Smooth muscle cell (in vitro differentiated cells): Measurements from ENCODE around the gene APOL5. TPM values are rescaled to one million over a fixed set of nuclear protein-coding genes. Genes with fewer than 3 reads are reported as not detected.

Experiments used
- DNase-seq: peaks from one replicate; lab custom pipeline; 2025; ENCODE audit not compliant: unreplicated experiment; lab: John Stamatoyannopoulos, UW
- H2AFZ ChIP-seq: fragments of 200-600 bp; sonication (generic); 2 replicates; pipeline ENCODE4 v1.6.0; 2016; ENCODE audit warnings: antibody characterized with exemption, low read depth, mild to moderate bottlenecking
- H3F3A ChIP-seq: fragments of 200-600 bp; sonication (generic); 2 replicates; pipeline ENCODE4 v1.6.0; 2017; ENCODE audit warnings: antibody characterized with exemption, low read depth
- H3K27ac ChIP-seq: fragments of 200-600 bp; sonication (generic); 2 replicates; pipeline ENCODE4 v1.5.1; 2016; ENCODE audit warnings: low read depth, mild to moderate bottlenecking
- H3K27me3 ChIP-seq: fragments of 200-600 bp; sonication (generic); 2 replicates; pipeline ENCODE4 v1.6.1; 2016; ENCODE audit warnings: low read depth, mild to moderate bottlenecking
- H3K36me3 ChIP-seq: fragments of 200-600 bp; sonication (generic); 2 replicates; pipeline ENCODE4 v1.5.1; 2016; ENCODE audit warnings: low read depth
- H3K4me1 ChIP-seq: fragments of 200-600 bp; sonication (generic); 2 replicates; pipeline ENCODE4 v1.5.1; 2016; ENCODE audit warnings: low read depth
- H3K4me2 ChIP-seq: fragments of 200-600 bp; sonication (generic); 2 replicates; pipeline ENCODE4 v1.6.0; 2016; ENCODE audit warnings: mild to moderate bottlenecking
- H3K4me3 ChIP-seq: fragments of 200-600 bp; sonication (generic); 2 replicates; pipeline ENCODE4 v1.5.1; 2016; ENCODE audit warnings: mild to moderate bottlenecking
- H3K79me2 ChIP-seq: fragments of 200-600 bp; sonication (generic); 2 replicates; pipeline ENCODE4 v1.6.0; 2016; ENCODE audit warnings: low read depth, mild to moderate bottlenecking
- H3K9ac ChIP-seq: fragments of 200-600 bp; sonication (generic); 2 replicates; pipeline ENCODE4 v1.6.0; 2016; ENCODE audit warnings: low read depth
- H3K9me3 ChIP-seq: fragments of 200-600 bp; sonication (generic); replicated peaks from 2 replicates; pipeline ENCODE4 v1.5.1; 2016; ENCODE audit warnings: low read depth
- H4K20me1 ChIP-seq: fragments of 200-600 bp; sonication (generic); 2 replicates; pipeline ENCODE4 v1.6.0; 2016; ENCODE audit warnings: low read depth
- CTCF ChIP-seq: fragments of 200-600 bp; sonication (generic); IDR thresholded peaks from 2 replicates; pipeline ENCODE4 v1.5.1; 2017; ENCODE audit warnings: borderline replicate concordance, mild to moderate bottlenecking, antibody characterized with exemption; ENCODE audit not compliant: insufficient read depth, poor library complexity, severe bottlenecking
- WGBS: methylation state at CpG from one replicate; pipeline ENCODE4 v1.1.7; 2016; ENCODE audit warnings: low lambda C conversion rate; 5-methylcytosine and 5-hydroxymethylcytosine counted together
- polyA plus RNA-seq: library from polyadenylated mRNA; unstranded; fragments of >200 nt; fragmentation: Nextera tagmentation; extraction: Ambion mirVana; gene quantifications from 2 replicates; pipeline ENCODE4 v1.2.1, GENCODE V29; 2016
- total RNA-seq: library from RNA; depleted of rRNA; stranded (reverse); fragments of >200 nt; gene quantifications from 2 replicates; pipeline ENCODE4 v1.2.3, GENCODE V29; 2014

APOL5 gene
- total and polyA plus RNA-seq, 2 experiments from 2014 or later = not detected

GRCh38 chr22:35708453-35708852 lies 9.2 kb upstream of the APOL5 start:
- Histone ChIP-seq H3K36me3 (no peaks in the 10 kb centered on the region), H3F3A (no peaks in the 10 kb centered on the region), H3K4me1 (no peaks in the 10 kb centered on the region), H3K4me2 (no peak overlapping the region), H3K27me3 (no peaks in the 10 kb centered on the region), H3K4me3 (no peak overlapping the region), H4K20me1 (no peaks in the 10 kb centered on the region), H3K27ac (no peak overlapping the region), H3K9ac (no peak overlapping the region), H2AFZ (no peak overlapping the region), H3K9me3 (no peaks in the 10 kb centered on the region), H3K79me2 (no peaks in the 10 kb centered on the region)
- no peak for TF ChIP-seq CTCF
- DNase-seq = no peak
- WGBS = 90% methylated on average over 7 of the region's 7 CpGs

GRCh38 chr22:35708917-35709316 lies 8.8 kb upstream of the APOL5 start:
- Histone ChIP-seq H3K4me2 (no peak overlapping the region), H3K4me3 (no peak overlapping the region), H3K9me3 (no peaks in the 10 kb centered on the region), H3K36me3 (no peaks in the 10 kb centered on the region), H3K9ac (no peak overlapping the region), H3F3A (no peaks in the 10 kb centered on the region), H3K4me1 (no peaks in the 10 kb centered on the region), H3K79me2 (no peaks in the 10 kb centered on the region), H3K27me3 (no peaks in the 10 kb centered on the region), H3K27ac (no peak overlapping the region), H2AFZ (no peak overlapping the region), H4K20me1 (no peaks in the 10 kb centered on the region)
- WGBS = 93% methylated on average over 7 of the region's 7 CpGs
- DNase-seq = no peak
- TF ChIP-seq CTCF = no peak

GRCh38 chr22:35711336-35711735 lies 6.3 kb upstream of the APOL5 start:
- no peaks in the 10 kb centered on the region for H3K4me1 ChIP-seq
- no peaks in the 10 kb centered on the region for H3F3A ChIP-seq
- H3K9me3 ChIP-seq = no peaks in the 10 kb centered on the region
- H3K27ac ChIP-seq = no peak overlapping the region
- no peaks in the 10 kb centered on the region for H3K79me2 ChIP-seq
- no peak for DNase-seq
- H3K4me3 ChIP-seq = no peak overlapping the region
- H3K4me2 ChIP-seq = no peak overlapping the region
- H3K27me3 ChIP-seq = no peaks in the 10 kb centered on the region
- H3K36me3 ChIP-seq = no peaks in the 10 kb centered on the region
- H4K20me1 ChIP-seq = no peaks in the 10 kb centered on the region
- H3K9ac ChIP-seq = no peak overlapping the region
- no peak for TF ChIP-seq CTCF
- WGBS = 86% methylated on average over 4 of the region's 4 CpGs
- no peak overlapping the region for H2AFZ ChIP-seq

- H3K4me2 ChIP-seq = no peak overlapping the region
- no peaks in the 10 kb centered on the region for H3K27me3 ChIP-seq
- no peaks in the 10 kb centered on the region for H3F3A ChIP-seq
- H3K79me2 ChIP-seq = no peaks in the 10 kb centered on the region
- H4K20me1 ChIP-seq = no peaks in the 10 kb centered on the region
- H3K4me1 ChIP-seq = no peaks in the 10 kb centered on the region
- TF ChIP-seq CTCF = no peak
- no peak overlapping the region for H2AFZ ChIP-seq
- no peaks in the 10 kb centered on the region for H3K9me3 ChIP-seq
- no peaks in the 10 kb centered on the region for H3K36me3 ChIP-seq
- no peak overlapping the region for H3K4me3 ChIP-seq
- H3K9ac ChIP-seq = no peak overlapping the region
- H3K27ac ChIP-seq = no peak overlapping the region
- DNase-seq = no peak
- 92% methylated on average over 2 of the region's 2 CpGs for WGBS
These were observed 5.0 kb upstream of the APOL5 start for GRCh38 chr22:35712672-35713071.
